ENCODE results near the gene MVB12A. TPM values are rescaled to one million over a fixed set of nuclear protein-coding genes. Genes with fewer than 3 reads are reported as not detected.

Gene MVB12A
- total RNA-seq, 1 experiment from 2014 or later, result 75.1 TPM

DNA sequence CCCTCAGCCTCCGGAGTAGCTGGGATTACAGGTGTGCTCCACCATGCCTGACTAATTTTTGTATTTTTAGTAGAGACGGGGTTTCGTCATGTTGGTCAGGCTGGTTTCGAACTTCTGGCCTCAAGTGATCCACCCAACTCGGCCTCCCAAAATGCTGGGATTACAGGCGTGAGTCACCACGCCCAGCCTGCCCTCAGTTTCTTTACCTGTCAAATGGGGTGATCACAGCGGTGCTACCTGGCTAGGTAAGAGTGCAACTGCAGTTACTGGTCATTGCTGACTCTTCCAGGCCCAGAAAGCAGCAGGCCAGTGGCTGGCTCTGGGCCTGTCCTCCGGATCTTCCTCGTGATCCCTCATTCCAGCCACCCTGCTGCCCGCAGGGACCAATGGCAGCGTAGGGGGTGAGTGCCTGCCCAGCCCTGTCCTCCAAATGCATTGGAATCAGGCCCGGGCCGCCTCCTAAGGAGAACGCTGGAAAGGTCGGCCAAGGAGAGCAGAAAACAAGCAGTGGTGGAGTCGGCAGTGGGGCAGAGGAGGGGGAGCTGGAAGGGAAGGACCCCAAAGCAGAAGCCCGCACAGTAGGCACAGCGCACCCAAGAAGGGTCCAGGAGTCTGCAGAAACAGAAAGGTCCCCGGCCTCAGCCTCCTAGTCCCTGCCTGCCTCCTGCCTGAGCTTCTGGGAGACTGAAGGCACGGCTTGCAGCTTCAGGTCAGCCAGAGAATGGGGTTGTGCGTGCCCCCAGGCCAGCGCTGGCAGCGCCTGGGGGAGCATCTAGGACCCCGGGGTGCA lies 48.6 kb downstream of the MVB12A start:
- Histone ChIP-seq H3K4me3 (ENCODE audit: insufficient read depth, low read depth, low read length) (peak overlapping the region; percentile 58; the same call in 1 of the 2 replicates), H3K36me3 (replicated peaks; ENCODE audit: control insufficient read depth, insufficient read depth, low read length) (no peaks in the 10 kb centered on the region), H3K27me3 (ENCODE audit: control insufficient read depth, insufficient read depth, low read length) (peaks cover 16% of the 10 kb centered on the region)
- peak; percentile 35 for DNase-seq

DNA sequence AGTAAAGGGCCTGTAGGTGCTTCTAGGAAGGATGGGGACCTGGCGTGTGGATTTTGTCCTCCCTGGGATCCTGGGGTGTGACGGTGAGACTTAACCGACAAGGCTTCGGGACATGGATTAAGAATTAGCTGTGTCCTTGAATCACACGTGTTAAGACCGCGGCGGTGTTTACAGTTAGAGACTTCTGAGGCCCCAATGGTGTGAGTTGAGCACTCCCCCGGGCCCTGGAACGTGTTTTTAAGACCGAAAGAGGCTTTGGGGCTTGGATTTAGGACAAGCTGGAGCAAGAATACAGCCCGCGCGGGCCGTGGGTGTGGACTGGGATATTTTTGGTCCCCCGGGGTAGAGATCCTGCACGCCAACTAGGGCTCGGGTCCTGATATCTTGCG lies 49.2 kb downstream of the MVB12A start:
- no peak for DNase-seq
- peak overlapping the region; percentile 58 for H3K4me3 ChIP-seq (ENCODE audit: insufficient read depth, low read depth, low read length)
- H3K27me3 ChIP-seq (ENCODE audit: control insufficient read depth, insufficient read depth, low read length), result peaks cover 16% of the 10 kb centered on the region
- no peaks in the 10 kb centered on the region for H3K36me3 ChIP-seq (replicated peaks; ENCODE audit: control insufficient read depth, insufficient read depth, low read length)

DNA sequence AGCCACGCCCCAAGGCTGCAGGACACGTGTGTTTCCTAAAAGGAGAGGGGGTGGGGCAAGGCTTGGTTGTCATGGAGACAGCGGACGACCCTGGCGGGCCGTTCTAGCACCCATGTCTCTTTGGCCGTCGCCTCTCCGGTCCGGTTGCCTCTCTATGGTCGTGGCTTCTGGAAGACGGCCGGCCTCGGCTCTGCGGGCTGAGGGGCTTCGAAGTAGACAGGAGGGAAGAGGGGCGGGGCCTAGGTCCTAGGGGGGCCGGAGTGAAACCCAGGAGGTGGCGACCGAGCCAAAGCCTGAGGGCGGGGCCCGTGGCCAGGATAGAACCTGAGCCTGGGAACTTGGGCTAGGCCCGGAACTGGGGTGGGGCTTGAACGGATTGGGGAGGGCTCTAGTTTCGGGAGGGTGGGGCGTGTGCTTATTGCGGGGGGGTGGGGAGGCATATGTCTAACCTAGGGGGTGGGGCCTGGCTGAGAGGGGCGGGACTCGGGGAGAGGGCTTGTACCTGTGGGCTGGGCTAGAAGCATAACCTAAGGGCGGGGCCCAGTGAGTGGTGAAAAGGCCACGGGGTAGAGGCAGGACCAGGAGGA lies 49.7 kb downstream of the MVB12A start:
- Histone ChIP-seq H3K36me3 (replicated peaks; ENCODE audit: control insufficient read depth, insufficient read depth, low read length) (no peaks in the 10 kb centered on the region), H3K27me3 (ENCODE audit: control insufficient read depth, insufficient read depth, low read length) (peaks cover 16% of the 10 kb centered on the region), H3K4me3 (ENCODE audit: insufficient read depth, low read depth, low read length) (peak overlapping the region; percentile 58)
- peak; percentile 95 for DNase-seq

DNA sequence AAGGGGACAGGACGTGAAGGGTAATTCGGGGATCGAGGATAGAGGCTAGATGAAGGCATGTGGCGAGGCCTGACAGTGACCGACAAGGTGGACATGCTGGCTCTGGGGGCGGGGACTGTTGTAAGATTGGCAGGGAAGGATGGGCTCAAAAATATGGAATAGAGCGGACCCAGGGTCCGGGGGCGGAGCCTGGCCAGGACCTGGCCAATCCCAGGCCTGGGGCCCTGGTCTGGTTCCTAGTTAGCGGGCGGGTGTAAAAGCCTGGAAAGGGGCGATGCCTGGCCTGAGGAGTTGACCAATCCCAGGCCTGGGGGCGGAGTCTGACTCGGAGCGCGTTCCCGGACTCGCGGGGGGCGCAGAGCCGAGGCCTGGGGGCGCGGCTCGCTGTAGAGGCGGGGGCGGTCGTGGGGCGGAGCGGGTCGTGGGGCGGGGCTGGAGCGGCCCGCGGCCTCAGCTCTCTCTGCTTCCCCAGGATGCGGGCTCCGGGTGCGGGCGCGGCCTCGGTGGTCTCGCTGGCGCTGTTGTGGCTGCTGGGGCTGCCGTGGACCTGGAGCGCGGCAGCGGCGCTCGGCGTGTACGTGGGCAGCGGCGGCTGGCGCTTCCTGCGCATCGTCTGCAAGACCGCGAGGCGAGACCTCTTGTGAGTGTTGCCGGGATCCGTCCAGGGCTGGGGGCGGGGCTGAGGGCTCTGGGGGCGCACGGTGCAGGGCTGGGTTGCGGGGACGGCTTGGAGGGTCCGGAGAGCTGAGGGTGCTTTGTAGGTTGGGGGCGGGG lies 50.4 kb downstream of the MVB12A start, which contains the start of gene SLC27A1:
TSS of gene SLC27A1 (plus strand) at position 457 of the 774 bp plus-strand sequence. CDS start at position 474, 17 bp downstream.
- peak; percentile 98 for DNase-seq
- Histone ChIP-seq H3K36me3 (replicated peaks; ENCODE audit: control insufficient read depth, insufficient read depth, low read length) (no peaks in the 10 kb centered on the region), H3K27me3 (ENCODE audit: control insufficient read depth, insufficient read depth, low read length) (peaks cover 16% of the 10 kb centered on the region), H3K4me3 (ENCODE audit: insufficient read depth, low read depth, low read length) (peak within 1 kb of the TSS; percentile 86)

DNA sequence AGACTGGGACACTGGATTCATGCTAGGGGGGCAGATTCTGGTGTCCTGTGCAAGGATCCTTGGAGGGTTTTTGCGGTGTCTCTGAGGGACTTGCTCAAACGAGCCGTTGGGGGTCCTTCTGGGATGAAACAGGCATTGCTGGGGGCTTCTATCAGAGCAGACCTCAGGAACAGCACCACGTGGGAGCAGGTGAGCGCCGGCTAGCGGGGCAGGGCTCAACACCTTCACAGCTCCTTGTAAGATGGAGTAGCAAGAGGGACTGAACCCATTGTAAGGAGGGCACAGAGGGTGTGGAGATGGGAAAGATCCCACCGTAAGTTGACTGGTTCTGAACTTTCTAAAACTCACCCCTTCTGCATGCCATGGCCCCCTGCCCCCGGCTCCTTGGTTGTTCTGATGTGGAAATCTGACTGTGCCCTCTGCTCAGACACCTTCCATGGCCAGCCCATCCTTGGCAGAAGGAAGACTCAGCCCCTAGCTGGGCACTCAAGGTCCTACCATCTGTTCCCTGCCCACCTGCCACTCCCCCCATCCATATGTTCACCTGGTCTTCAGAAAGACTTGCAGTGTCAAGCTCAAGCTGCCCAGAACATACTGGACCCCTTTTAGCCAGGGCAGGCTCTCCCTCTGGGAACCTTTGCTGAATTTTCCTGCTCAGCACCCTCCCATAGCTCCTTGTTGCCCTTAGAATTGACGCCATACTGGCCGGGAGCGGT lies 51.7 kb downstream of the MVB12A start:
- no peak for DNase-seq
- peak overlapping the region; percentile 86; the same call in 1 of the 2 replicates for H3K4me3 ChIP-seq (ENCODE audit: insufficient read depth, low read depth, low read length)
- peaks cover 16% of the 10 kb centered on the region for H3K27me3 ChIP-seq (ENCODE audit: control insufficient read depth, insufficient read depth, low read length)
- no peaks in the 10 kb centered on the region for H3K36me3 ChIP-seq (replicated peaks; ENCODE audit: control insufficient read depth, insufficient read depth, low read length)

DNA sequence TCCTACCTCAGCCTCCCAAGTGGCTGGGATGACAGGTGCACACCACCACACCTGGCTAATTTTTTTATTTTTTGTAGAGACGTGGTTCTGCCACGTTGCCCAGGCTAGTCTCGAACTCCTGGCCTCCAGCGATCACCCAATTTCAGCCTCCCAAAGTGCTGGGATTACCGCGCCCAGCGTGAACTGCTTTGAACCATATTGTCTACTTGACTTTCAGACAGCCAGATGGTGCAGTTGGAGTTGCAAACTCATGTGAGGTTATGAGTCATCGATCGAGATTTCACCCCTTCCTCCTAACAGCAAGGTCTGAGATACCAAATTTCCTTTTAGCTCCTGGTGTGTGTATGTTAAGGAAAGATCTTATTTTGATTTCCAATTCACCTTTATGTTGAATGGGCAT lies 53.2 kb downstream of the MVB12A start:
- DNase-seq, result no peak
- Histone ChIP-seq H3K4me3 (ENCODE audit: insufficient read depth, low read depth, low read length) (no peak overlapping the region), H3K27me3 (ENCODE audit: control insufficient read depth, insufficient read depth, low read length) (peaks cover 12% of the 10 kb centered on the region), H3K36me3 (replicated peaks; ENCODE audit: control insufficient read depth, insufficient read depth, low read length) (no peaks in the 10 kb centered on the region)

Other genes with a start within 250 kb of the MVB12A start
- 6.9 and 14.4 TPM in 2 replicates for gene USE1, start 204.7 kb upstream of the MVB12A start, total RNA-seq (2014; rRNA removed; shearing (Covaris generic))
- gene OCEL1, start 193.8 kb upstream of the MVB12A start, total RNA-seq (2014; rRNA removed; shearing (Covaris generic)), result 13.0 and 18.3 TPM in 2 replicates
- 232 and 246 TPM in 2 replicates for gene NR2F6, start 174.1 kb upstream of the MVB12A start, total RNA-seq (2014; rRNA removed; shearing (Covaris generic))
- gene USHBP1, start 155.3 kb upstream of the MVB12A start, total RNA-seq (2014; rRNA removed; shearing (Covaris generic)), result 7.5 and 13.6 TPM in 2 replicates
- 186 and 194 TPM in 2 replicates for gene BABAM1, start 152.6 kb upstream of the MVB12A start, total RNA-seq (2014; rRNA removed; shearing (Covaris generic))
- gene ANKLE1, start 138.1 kb upstream of the MVB12A start, total RNA-seq (2014; rRNA removed; shearing (Covaris generic)), result 18.0 and 22.7 TPM in 2 replicates
- 13.6 and 15.1 TPM in 2 replicates for gene ABHD8, start 116.6 kb upstream of the MVB12A start, total RNA-seq (2014; rRNA removed; shearing (Covaris generic))
- gene MRPL34, start 114.2 kb upstream of the MVB12A start, total RNA-seq (2014; rRNA removed; shearing (Covaris generic)), result 76.7 and 121 TPM in 2 replicates
- 32.8 and 50.8 TPM in 2 replicates for gene DDA1, start 110.5 kb upstream of the MVB12A start, total RNA-seq (2014; rRNA removed; shearing (Covaris generic))
- gene ANO8, start 85.2 kb upstream of the MVB12A start, total RNA-seq (2014; rRNA removed; shearing (Covaris generic)), result 6.9 and 7.5 TPM in 2 replicates
- 63.0 and 64.9 TPM in 2 replicates for gene GTPBP3, start 82.5 kb upstream of the MVB12A start, total RNA-seq (2014; rRNA removed; shearing (Covaris generic))
- not detected in 2 replicates for gene PLVAP, start 42.7 kb upstream of the MVB12A start, total RNA-seq (2014; rRNA removed; shearing (Covaris generic))
- gene CCDC194, start 25.9 kb upstream of the MVB12A start, total RNA-seq (2014; rRNA removed; shearing (Covaris generic)), result 0.42 and 1.5 TPM in 2 replicates
- 203 and 204 TPM in 2 replicates for gene BST2, start 14.4 kb upstream of the MVB12A start, total RNA-seq (2014; rRNA removed; shearing (Covaris generic))
- gene TMEM221, start 28.6 kb downstream of the MVB12A start, total RNA-seq (2014; rRNA removed; shearing (Covaris generic)), result not detected in 2 replicates
- not detected in 2 replicates for gene NXNL1, start 40.9 kb downstream of the MVB12A start, total RNA-seq (2014; rRNA removed; shearing (Covaris generic))
- gene SLC27A1, start 50.5 kb downstream of the MVB12A start, total RNA-seq (2014; rRNA removed; shearing (Covaris generic)), result 5.3 and 8.6 TPM in 2 replicates
- 71.0 and 73.6 TPM in 2 replicates for gene PGLS, start 91.6 kb downstream of the MVB12A start, total RNA-seq (2014; rRNA removed; shearing (Covaris generic))
- 49.5 and 52.0 TPM in 2 replicates for gene COLGALT1, start 135.6 kb downstream of the MVB12A start, total RNA-seq (2014; rRNA removed; shearing (Covaris generic))